OCI-LY7 (cell line): ENCODE measurements around the gene NCOA7.

ENCODE experiments used
- CTCF ChIP-seq: fragments of 200-600 bp; sonication (generic); conservative IDR thresholded peaks from 2 replicates; pipeline ENCODE4 v1.5.1; 2014; ENCODE audit warnings: mild to moderate bottlenecking, antibody characterized with exemption, low read length, moderate library complexity, mixed read lengths
- EZH2phosphoT487 ChIP-seq: fragments of 200-600 bp; sonication (generic); IDR thresholded peaks from 2 replicates; pipeline ENCODE4 v1.6.1; 2018; ENCODE audit warnings: low read depth, borderline replicate concordance, mild to moderate bottlenecking, mixed run types, antibody characterized with exemption, low read length, moderate library complexity, mixed read lengths

GRCh38 chr6:125857846-125858245 is 67.1 kb downstream of the NCOA7 start:
- TF ChIP-seq CTCF (no peak), EZH2phosphoT487 (no peak)
